ENCODE results near the gene SSTR3.

The SSTR3 gene

GRCh38 chr22:37166675-37167066 is 45.6 kb downstream of the SSTR3 start:
- peak; percentile 93 for DNase-seq (ENCODE audit: low spot score)

- no peak for DNase-seq (ENCODE audit: low spot score)
These were observed 46.2 kb downstream of the SSTR3 start for GRCh38 chr22:37165940-37166674.

GRCh38 chr22:37165066-37165465 is 47.2 kb downstream of the SSTR3 start:
- no peak for DNase-seq (ENCODE audit: low spot score)

GRCh38 chr22:37164505-37164887 is 47.8 kb downstream of the SSTR3 start:
- DNase-seq (ENCODE audit: low spot score), result no peak

- DNase-seq (ENCODE audit: low spot score), result no peak
These were observed 48.4 kb downstream of the SSTR3 start for GRCh38 chr22:37163575-37164504.

GRCh38 chr22:37163096-37163489 is 49.2 kb downstream of the SSTR3 start:
- no peak for DNase-seq (ENCODE audit: low spot score)

- DNase-seq (ENCODE audit: low spot score), result no peak
These were observed 49.8 kb downstream of the SSTR3 start for GRCh38 chr22:37162221-37163095.

GRCh38 chr22:37161443-37161842 is 50.8 kb downstream of the SSTR3 start:
- DNase-seq (ENCODE audit: low spot score), result peak; percentile 36

- DNase-seq (ENCODE audit: low spot score), result no peak
These were observed 52.2 kb downstream of the SSTR3 start for GRCh38 chr22:37160027-37160426.

GRCh38 chr22:37158963-37159290 is 53.4 kb downstream of the SSTR3 start:
- DNase-seq (ENCODE audit: low spot score), result no peak

- no peak for DNase-seq (ENCODE audit: low spot score)
These were observed 54.6 kb downstream of the SSTR3 start for GRCh38 chr22:37157516-37158285.

GRCh38 chr22:37156686-37157435 is 55.4 kb downstream of the SSTR3 start:
- no peak for DNase-seq (ENCODE audit: low spot score)

- no peak for DNase-seq (ENCODE audit: low spot score)
These were observed 56.3 kb downstream of the SSTR3 start for GRCh38 chr22:37155971-37156370.

GRCh38 chr22:37154925-37155712 is 57.2 kb downstream of the SSTR3 start:
- no peak for DNase-seq (ENCODE audit: low spot score)

Data from hepatic stellate cell (primary cell).